Measurements from ENCODE around the gene SLC1A5. TPM values are rescaled to one million over a fixed set of nuclear protein-coding genes. Genes with fewer than 3 reads are reported as not detected.

SLC1A5 gene
- total RNA-seq, 2 experiments from 2014 or later, result 7.1 TPM

- H3K4me1 ChIP-seq (ENCODE audit: insufficient read depth, low read length), result peaks cover 11% of the 10 kb centered on the region
- Mint-ChIP-seq H3K36me3 (ENCODE audit: low read depth) (peaks cover 80% of the 10 kb centered on the region), H3K4me1 (ENCODE audit: low read depth) (peaks cover 8% of the 10 kb centered on the region), H3K27ac (no peak overlapping the region), H3K9me3 (no peaks in the 10 kb centered on the region), H3K27me3 (no peaks in the 10 kb centered on the region), H3K4me3 (no peak overlapping the region)
- ATAC-seq (ENCODE audit: poor library complexity) (peak; percentile 89), DNase-seq (peak; percentile 69 to 90 (median 82))
- H3K27me3 ChIP-seq (ENCODE audit: control insufficient read depth in 1 of 2, insufficient read depth in 2 of 2, low read length in 2 of 2), result no peaks in the 10 kb centered on the region
- ChIA-PET CTCF (interaction anchor here (0.7 to 3.5 kb wide), 12 partner anchors 11 to 199 kb away, joined by 3 to 45 read pairs (median 6); no protein-coding TSS in a partner anchor), POLR2A (interaction anchor here (0.6 to 2.0 kb wide), 7 partner anchors 11 to 116 kb away, joined by 4 to 23 read pairs (median 4); partner anchors contain the start of gene PRKD2)
- no peak overlapping the region for H3K4me3 ChIP-seq (ENCODE audit: low read length)
- H3K36me3 ChIP-seq (ENCODE audit: insufficient read depth, low read length), result peaks cover 95% of the 10 kb centered on the region
- no peaks in the 10 kb centered on the region for H3K9me3 ChIP-seq (ENCODE audit: control insufficient read depth in 1 of 2, insufficient read depth in 1 of 2, low read length in 2 of 2)
- TF ChIP-seq, protein P1, sequence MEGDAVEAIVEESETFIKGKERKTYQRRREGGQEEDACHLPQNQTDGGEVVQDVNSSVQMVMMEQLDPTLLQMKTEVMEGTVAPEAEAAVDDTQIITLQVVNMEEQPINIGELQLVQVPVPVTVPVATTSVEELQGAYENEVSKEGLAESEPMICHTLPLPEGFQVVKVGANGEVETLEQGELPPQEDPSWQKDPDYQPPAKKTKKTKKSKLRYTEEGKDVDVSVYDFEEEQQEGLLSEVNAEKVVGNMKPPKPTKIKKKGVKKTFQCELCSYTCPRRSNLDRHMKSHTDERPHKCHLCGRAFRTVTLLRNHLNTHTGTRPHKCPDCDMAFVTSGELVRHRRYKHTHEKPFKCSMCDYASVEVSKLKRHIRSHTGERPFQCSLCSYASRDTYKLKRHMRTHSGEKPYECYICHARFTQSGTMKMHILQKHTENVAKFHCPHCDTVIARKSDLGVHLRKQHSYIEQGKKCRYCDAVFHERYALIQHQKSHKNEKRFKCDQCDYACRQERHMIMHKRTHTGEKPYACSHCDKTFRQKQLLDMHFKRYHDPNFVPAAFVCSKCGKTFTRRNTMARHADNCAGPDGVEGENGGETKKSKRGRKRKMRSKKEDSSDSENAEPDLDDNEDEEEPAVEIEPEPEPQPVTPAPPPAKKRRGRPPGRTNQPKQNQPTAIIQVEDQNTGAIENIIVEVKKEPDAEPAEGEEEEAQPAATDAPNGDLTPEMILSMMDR (IDR thresholded peaks at IDR 0.05), result peak; percentile 89
- no peak overlapping the region for H3K27ac ChIP-seq (ENCODE audit: low read depth in 1 of 2, low read length in 2 of 2)
- intact Hi-C loops (cut with DNase I, micrococcal nuclease), result loop anchor here (1.0 to 2.0 kb wide), 3 partner anchors 25 to 200 kb away; no protein-coding TSS in a partner anchor
These were observed 59.6 kb downstream of the SLC1A5 start for GRCh38 chr19:46728693-46729339.

GRCh38 chr19:46728208-46728607 is 60.2 kb downstream of the SLC1A5 start:
- H3K4me3 ChIP-seq (ENCODE audit: low read length), result no peak overlapping the region
- Mint-ChIP-seq H3K27ac (no peak overlapping the region), H3K4me3 (no peak overlapping the region), H3K36me3 (ENCODE audit: low read depth) (peaks cover 74% of the 10 kb centered on the region), H3K9me3 (no peaks in the 10 kb centered on the region), H3K27me3 (no peaks in the 10 kb centered on the region), H3K4me1 (ENCODE audit: low read depth) (peaks cover 8% of the 10 kb centered on the region)
- peaks cover 95% of the 10 kb centered on the region for H3K36me3 ChIP-seq (ENCODE audit: insufficient read depth, low read length)
- DNase-seq, result no peak
- intact Hi-C loops (cut with DNase I, micrococcal nuclease), result loop anchor here (1.0 to 2.0 kb wide), 3 partner anchors 24 to 199 kb away; no protein-coding TSS in a partner anchor
- no peak for ATAC-seq (ENCODE audit: poor library complexity)
- ChIA-PET POLR2A (interaction anchor here (0.6 to 2.0 kb wide), 6 partner anchors 10 to 116 kb away, joined by 4 to 23 read pairs (median 4); partner anchors contain the start of gene PRKD2), CTCF (interaction anchor here (1.0 to 3.5 kb wide), 11 partner anchors 10 to 199 kb away, joined by 3 to 45 read pairs (median 6); no protein-coding TSS in a partner anchor)
- H3K9me3 ChIP-seq (ENCODE audit: control insufficient read depth in 1 of 2, insufficient read depth in 1 of 2, low read length in 2 of 2), result no peaks in the 10 kb centered on the region
- TF ChIP-seq, protein P1 (IDR thresholded peaks at IDR 0.05), result no peak
- H3K27ac ChIP-seq (ENCODE audit: low read depth in 1 of 2, low read length in 2 of 2), result no peak overlapping the region
- H3K4me1 ChIP-seq (ENCODE audit: insufficient read depth, low read length), result peaks cover 14% of the 10 kb centered on the region
- H3K27me3 ChIP-seq (ENCODE audit: control insufficient read depth in 1 of 2, insufficient read depth in 2 of 2, low read length in 2 of 2), result no peaks in the 10 kb centered on the region

DNA sequence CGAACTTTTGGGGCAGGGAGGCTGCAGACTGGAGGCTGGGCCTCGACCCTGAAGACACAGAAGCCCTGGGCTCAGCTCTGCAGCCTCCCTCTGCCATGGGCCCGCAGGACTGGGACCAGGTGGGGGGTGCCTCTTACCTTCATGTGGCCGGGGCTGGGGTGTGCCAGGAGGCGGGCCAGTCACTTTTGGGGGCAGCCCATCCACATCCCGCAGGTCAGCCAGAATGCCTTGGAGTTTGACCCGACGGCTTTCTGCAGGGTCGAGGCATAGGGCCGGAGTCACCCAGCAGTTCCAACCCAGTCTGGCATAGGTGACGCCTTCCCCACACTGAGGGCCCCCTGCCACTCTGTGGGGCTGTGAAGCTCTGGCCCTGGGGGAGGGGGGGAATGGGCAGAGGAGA is 60.6 kb downstream of the SLC1A5 start:
- ChIA-PET CTCF (interaction anchor here (1.3 to 3.5 kb wide), 5 partner anchors 10 to 26 kb away, joined by 6 to 45 read pairs (median 8); no protein-coding TSS in a partner anchor), POLR2A (interaction anchor here (0.9 to 2.0 kb wide), 4 partner anchors 10 to 24 kb away, joined by 3 to 23 read pairs (median 6); no protein-coding TSS in a partner anchor)
- ATAC-seq (ENCODE audit: poor library complexity) (no peak), DNase-seq (no peak)
- Histone ChIP-seq H3K4me3 (ENCODE audit: low read length) (no peak overlapping the region), H3K27ac (ENCODE audit: low read depth in 1 of 2, low read length in 2 of 2) (no peak overlapping the region), H3K4me1 (ENCODE audit: insufficient read depth, low read length) (peaks cover 17% of the 10 kb centered on the region), H3K9me3 (ENCODE audit: control insufficient read depth in 1 of 2, insufficient read depth in 1 of 2, low read length in 2 of 2) (no peaks in the 10 kb centered on the region), H3K27me3 (ENCODE audit: control insufficient read depth in 1 of 2, insufficient read depth in 2 of 2, low read length in 2 of 2) (no peaks in the 10 kb centered on the region), H3K36me3 (ENCODE audit: insufficient read depth, low read length) (peaks cover 95% of the 10 kb centered on the region)
- TF ChIP-seq, protein P1 (IDR thresholded peaks at IDR 0.05), result no peak
- Mint-ChIP-seq H3K27me3 (no peaks in the 10 kb centered on the region), H3K27ac (no peak overlapping the region), H3K36me3 (ENCODE audit: low read depth) (peaks cover 70% of the 10 kb centered on the region), H3K4me3 (no peak overlapping the region), H3K4me1 (ENCODE audit: low read depth) (peaks cover 8% of the 10 kb centered on the region), H3K9me3 (no peaks in the 10 kb centered on the region)
- intact Hi-C loops (cut with DNase I, micrococcal nuclease), result loop anchor here (1.0 to 2.0 kb wide), 3 partner anchors 23 to 199 kb away; no protein-coding TSS in a partner anchor

Measured in CD4-positive, alpha-beta T cell (primary cell).